ENCODE measurements around the gene SOWAHA. TPM values are rescaled to one million over a fixed set of nuclear protein-coding genes. Genes with fewer than 3 reads are reported as not detected.

SOWAHA gene
- total and polyA plus RNA-seq, 10 of the 15 experiments (the other 5 are each of a cell fraction or from before 2014, with no cell fraction given) = 0.02 to 0.37 (median 0.05) TPM; not detected in 4

- no peak for FAIRE-seq
- no peak for ATAC-seq
- 66% methylated on average over 5 of the region's 6 CpGs for WGBS (ENCODE audit: insufficient coverage, insufficient replicate concordance, low lambda C conversion rate, missing lambda C conversion rate)
- DNase-seq (ENCODE audit: low read depth, low spot score) = no peak
- Histone ChIP-seq H2AFZ (ENCODE audit: control insufficient read depth, low read depth, low read length) (no peak overlapping the region), H3K4me3 (no peak overlapping the region), H3K9me3 (replicated peaks; ENCODE audit: control insufficient read depth, insufficient read depth, low read length) (no peaks in the 10 kb centered on the region), H3K9ac (ENCODE audit: control insufficient read depth, insufficient read depth, low read length) (no peak overlapping the region), H3K4me1 (ENCODE audit: control insufficient read depth, insufficient read depth, low read length) (no peaks in the 10 kb centered on the region; the same call in 1 of the 2 replicates), H3K27ac (ENCODE audit: control insufficient read depth, insufficient read depth) (no peak overlapping the region), H3K36me3 (ENCODE audit: control insufficient read depth in 2 of 2, insufficient read depth in 2 of 2, low read length in 1 of 2) (no peaks in the 10 kb centered on the region), H3K79me2 (ENCODE audit: control insufficient read depth, insufficient read depth, low read length) (no peaks in the 10 kb centered on the region), H3K27me3 (replicated peaks in 1 of 2; ENCODE audit: control insufficient read depth in 2 of 2, insufficient read depth in 2 of 2, low read length in 1 of 2) (peaks cover 0 to 2% of the 10 kb centered on the region in 2 experiments; a peak in 2 of 4 replicates), H4K20me1 (ENCODE audit: control insufficient read depth, insufficient read depth) (no peaks in the 10 kb centered on the region), H3K4me2 (ENCODE audit: control insufficient read depth, insufficient read depth) (no peak overlapping the region)
- ChIA-PET RAD21 (ENCODE audit: unreplicated experiment) (interaction anchor here (1.4 kb wide), 1 partner anchor 19 kb away, joined by 3 read pairs; no protein-coding TSS in a partner anchor), CTCF (interaction anchor here (0.6 to 1.0 kb wide), 5 partner anchors 9 to 299 kb away, joined by 3 to 4 read pairs (median 3); partner anchors contain the start of genes GDF9 and UQCRQ), SMC1A (ENCODE audit: uncharacterized antibody, unreplicated experiment) (interaction anchor here (2.2 to 10.9 kb wide), 2 partner anchors 72 to 323 kb away, joined by 7 to 129 read pairs; no protein-coding TSS in a partner anchor), POLR2A (no interaction called here)
- in situ Hi-C loops (cut with MboI) (loop anchor here (10.0 kb wide), 1 partner anchor 302 kb away; no protein-coding TSS in a partner anchor), intact Hi-C loops (cut with micrococcal nuclease; ENCODE audit: unreplicated experiment) (no loop called here)
- no TSS peak for BruUV-seq (replicated peaks)
- TF ChIP-seq PRDM15 (CRISPR knock-in tag; IDR thresholded peaks at IDR 0.05) (no peak), HCFC1 (IDR thresholded peaks at IDR 0.05; ENCODE audit: low read length) (no peak), TCF7 (IDR thresholded peaks at IDR 0.05; ENCODE audit: borderline replicate concordance) (no peak), CEBPZ (IDR thresholded peaks at IDR 0.05; ENCODE audit: low read depth, low read length) (no peak), BCL11A (IDR thresholded peaks at IDR 0.05; ENCODE audit: low read depth, low read length) (no peak), BCL3 (IDR thresholded peaks at IDR 0.05; ENCODE audit: borderline replicate concordance, insufficient read depth, low read depth, low read length, poor library complexity, severe bottlenecking) (no peak), RELA (IDR thresholded peaks at IDR 0.05; ENCODE audit: borderline replicate concordance, partially characterized antibody) (no peak), CEBPB (IDR thresholded peaks at IDR 0.05; ENCODE audit: borderline replicate concordance in 1 of 2, low read depth in 2 of 2, low read length in 2 of 2) (no peak), SREBF2 (IDR thresholded peaks at IDR 0.05; ENCODE audit: low read length) (no peak), GABPA (IDR thresholded peaks at IDR 0.05; ENCODE audit: low read depth) (no peak), ZNF24 (IDR thresholded peaks at IDR 0.05) (no peak), BACH1 (IDR thresholded peaks at IDR 0.05; ENCODE audit: borderline replicate concordance) (no peak), CHD2 (IDR thresholded peaks at IDR 0.05; ENCODE audit: borderline replicate concordance, low read depth, low read length) (no peak)
- TF ChIP-seq, protein P1, sequence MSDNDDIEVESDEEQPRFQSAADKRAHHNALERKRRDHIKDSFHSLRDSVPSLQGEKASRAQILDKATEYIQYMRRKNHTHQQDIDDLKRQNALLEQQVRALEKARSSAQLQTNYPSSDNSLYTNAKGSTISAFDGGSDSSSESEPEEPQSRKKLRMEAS (IDR thresholded peaks at IDR 0.05; ENCODE audit: low read depth, low read length) = no peak
These were observed 13.5 kb downstream of the SOWAHA start for GRCh38 chr5:132826424-132827082.

Data from GM12878 (cell line).